Neutrophil (primary cell): ENCODE results near the gene KIF4A.

Experiments
- H3K27ac ChIP-seq: fragments of 200-600 bp; sonication (generic); 2 replicates; pipeline ENCODE4 v1.5.1; 2016; ENCODE audit warnings: mild to moderate bottlenecking, moderate library complexity
- H3K27me3 ChIP-seq: fragments of 200-600 bp; sonication (generic); 2 replicates; pipeline ENCODE4 v1.6.0; 2016; ENCODE audit warnings: mild to moderate bottlenecking
- H3K36me3 ChIP-seq: fragments of 200-600 bp; sonication (generic); 2 replicates; pipeline ENCODE4 v1.5.1; 2017
- H3K4me1 ChIP-seq, 2 experiments: fragments of 200-600 bp in 1 of 2; sonication (generic) in 1 of 2; 1 replicate in 1 of 2; 2 replicates in 1 of 2; pipeline versions ENCODE4 v1.5.1 to v1.6.1; 2013 to 2016; ENCODE audit warnings: low read depth in 1 of 2, low read length in 1 of 2, mild to moderate bottlenecking in 1 of 2, moderate library complexity in 1 of 2; ENCODE audit not compliant: control insufficient read depth in 1 of 2, insufficient read depth in 1 of 2
- H3K4me3 ChIP-seq, 2 experiments: fragments of 200-600 bp in 1 of 2; sonication (generic) in 1 of 2; 1 replicate in 1 of 2; 2 replicates in 1 of 2; pipeline ENCODE4 v1.5.1; 2013 to 2016; ENCODE audit warnings: low read depth in 1 of 2, low read length in 1 of 2, mild to moderate bottlenecking in 1 of 2, moderate library complexity in 1 of 2
- H3K9me3 ChIP-seq: fragments of 200-600 bp; sonication (generic); 2 replicates; pipeline ENCODE4 v1.5.1; 2016
- TF ChIP-seq, protein P1 (sequence below): fragments of 200-600 bp; sonication (generic); IDR thresholded peaks from 2 replicates; pipeline ENCODE4 v1.5.1; 2016; ENCODE audit warnings: antibody characterized with exemption

The KIF4A gene

GRCh38 chrX:70423936-70424675, 134.2 kb downstream of the KIF4A start:
- peaks cover 23% of the 10 kb centered on the region for H3K36me3 ChIP-seq
- H3K27me3 ChIP-seq: no peaks in the 10 kb centered on the region
- no peaks in the 10 kb centered on the region for H3K9me3 ChIP-seq
- TF ChIP-seq, protein P1, sequence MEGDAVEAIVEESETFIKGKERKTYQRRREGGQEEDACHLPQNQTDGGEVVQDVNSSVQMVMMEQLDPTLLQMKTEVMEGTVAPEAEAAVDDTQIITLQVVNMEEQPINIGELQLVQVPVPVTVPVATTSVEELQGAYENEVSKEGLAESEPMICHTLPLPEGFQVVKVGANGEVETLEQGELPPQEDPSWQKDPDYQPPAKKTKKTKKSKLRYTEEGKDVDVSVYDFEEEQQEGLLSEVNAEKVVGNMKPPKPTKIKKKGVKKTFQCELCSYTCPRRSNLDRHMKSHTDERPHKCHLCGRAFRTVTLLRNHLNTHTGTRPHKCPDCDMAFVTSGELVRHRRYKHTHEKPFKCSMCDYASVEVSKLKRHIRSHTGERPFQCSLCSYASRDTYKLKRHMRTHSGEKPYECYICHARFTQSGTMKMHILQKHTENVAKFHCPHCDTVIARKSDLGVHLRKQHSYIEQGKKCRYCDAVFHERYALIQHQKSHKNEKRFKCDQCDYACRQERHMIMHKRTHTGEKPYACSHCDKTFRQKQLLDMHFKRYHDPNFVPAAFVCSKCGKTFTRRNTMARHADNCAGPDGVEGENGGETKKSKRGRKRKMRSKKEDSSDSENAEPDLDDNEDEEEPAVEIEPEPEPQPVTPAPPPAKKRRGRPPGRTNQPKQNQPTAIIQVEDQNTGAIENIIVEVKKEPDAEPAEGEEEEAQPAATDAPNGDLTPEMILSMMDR: no peak
- H3K4me3 ChIP-seq: no peak overlapping the region
- no peak overlapping the region for H3K27ac ChIP-seq
- no peaks in the 10 kb centered on the region for H3K4me1 ChIP-seq

DNA sequence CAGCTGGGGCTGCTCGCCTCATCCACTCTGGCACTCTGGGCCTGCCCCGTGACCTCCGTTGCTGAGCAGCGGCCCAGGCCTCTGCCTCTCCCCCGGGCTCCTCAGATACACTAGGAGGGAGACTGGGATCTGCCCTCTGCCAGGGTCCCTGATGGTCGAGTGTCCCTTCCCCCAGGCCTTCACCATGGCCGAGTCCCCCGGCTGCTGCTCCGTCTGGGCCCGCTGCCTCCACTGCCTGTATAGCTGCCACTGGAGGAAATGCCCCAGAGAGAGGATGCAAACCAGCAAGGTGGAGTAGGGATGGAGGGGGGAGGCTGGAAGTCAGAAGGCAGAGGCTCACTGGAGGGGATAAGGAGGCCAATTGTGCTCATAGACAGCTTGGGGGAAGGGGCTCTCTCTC, 134.9 kb downstream of the KIF4A start:
- Histone ChIP-seq H3K9me3 (no peaks in the 10 kb centered on the region), H3K4me1 (no peaks in the 10 kb centered on the region), H3K27me3 (no peaks in the 10 kb centered on the region), H3K36me3 (peaks cover 16% of the 10 kb centered on the region), H3K27ac (no peak overlapping the region), H3K4me3 (no peak overlapping the region)
- TF ChIP-seq, protein P1: no peak

DNA sequence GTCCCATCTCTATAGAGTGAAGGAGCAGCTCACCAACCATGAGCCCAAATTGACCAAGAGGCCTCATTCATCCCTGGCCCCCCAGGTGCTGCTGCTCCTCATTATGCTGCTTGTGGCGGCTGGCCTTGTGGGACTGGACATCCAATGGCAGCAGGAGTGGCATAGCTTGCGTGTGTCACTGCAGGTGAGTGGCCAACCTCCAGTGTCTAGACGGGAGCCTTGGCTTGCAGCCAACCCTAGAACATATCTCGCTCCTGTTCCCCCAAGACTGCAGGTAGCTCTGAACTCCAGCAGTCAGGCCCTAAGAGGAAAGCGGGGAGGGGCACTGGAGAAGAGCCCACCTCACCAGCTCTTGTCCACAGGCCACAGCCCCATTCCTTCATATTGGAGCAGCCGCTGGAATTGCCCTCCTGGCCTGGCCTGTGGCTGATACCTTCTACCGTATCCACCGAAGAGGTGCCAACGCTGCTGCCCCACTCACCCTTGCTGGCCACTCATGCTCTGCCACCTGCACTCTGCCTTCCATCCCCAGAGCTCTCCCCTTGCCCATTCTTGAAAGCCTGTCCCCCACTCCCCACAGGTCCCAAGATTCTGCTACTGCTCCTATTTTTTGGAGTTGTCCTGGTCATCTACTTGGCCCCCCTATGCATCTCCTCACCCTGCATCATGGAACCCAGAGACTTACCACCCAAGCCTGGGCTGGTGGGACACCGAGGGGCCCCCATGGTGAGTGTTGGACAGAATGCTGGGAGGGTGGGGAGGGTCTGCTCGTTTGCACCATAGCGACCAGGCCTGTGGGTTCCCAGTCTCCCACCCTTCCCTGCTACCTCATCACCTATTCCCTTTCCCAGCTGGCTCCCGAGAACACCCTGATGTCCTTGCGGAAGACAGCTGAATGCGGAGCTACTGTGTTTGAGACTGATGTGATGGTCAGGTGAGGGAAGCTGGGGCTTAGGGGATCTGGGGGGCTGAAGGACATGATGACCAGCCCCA, 136.7 kb downstream of the KIF4A start:
- peaks cover under 1% of the 10 kb centered on the region for H3K36me3 ChIP-seq
- H3K4me1 ChIP-seq: no peaks in the 10 kb centered on the region
- H3K27ac ChIP-seq: no peak overlapping the region

DNA sequence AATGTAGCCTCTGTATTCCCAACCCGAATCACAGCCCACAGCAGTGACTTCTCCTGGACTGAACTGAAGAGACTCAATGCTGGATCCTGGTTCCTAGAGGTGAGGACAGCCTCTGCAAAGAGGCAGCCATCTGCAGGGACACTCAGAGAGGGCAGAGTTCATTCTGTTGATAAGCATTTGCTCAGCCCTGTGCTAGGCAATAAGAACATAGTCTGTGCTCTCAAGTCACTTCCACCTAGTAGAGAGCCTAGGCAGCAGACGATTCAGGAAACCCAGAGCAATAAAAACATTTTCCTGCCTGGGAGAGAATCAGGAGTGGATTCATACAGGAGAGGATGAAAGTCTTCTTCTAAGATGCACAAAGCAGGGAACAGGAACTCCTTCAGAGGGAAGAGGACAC, 137.5 kb downstream of the KIF4A start:
- Histone ChIP-seq H3K4me3 (no peak overlapping the region), H3K9me3 (no peaks in the 10 kb centered on the region), H3K4me1 (no peaks in the 10 kb centered on the region), H3K27me3 (no peaks in the 10 kb centered on the region), H3K36me3 (no peaks in the 10 kb centered on the region), H3K27ac (no peak overlapping the region)
- TF ChIP-seq, protein P1: no peak

More for the DNA sequence above, 136.7 kb downstream of the KIF4A start:
- no peaks in the 10 kb centered on the region for H3K27me3 ChIP-seq
- no peak overlapping the region for H3K4me3 ChIP-seq
- TF ChIP-seq, protein P1: no peak
- H3K9me3 ChIP-seq: no peaks in the 10 kb centered on the region

DNA sequence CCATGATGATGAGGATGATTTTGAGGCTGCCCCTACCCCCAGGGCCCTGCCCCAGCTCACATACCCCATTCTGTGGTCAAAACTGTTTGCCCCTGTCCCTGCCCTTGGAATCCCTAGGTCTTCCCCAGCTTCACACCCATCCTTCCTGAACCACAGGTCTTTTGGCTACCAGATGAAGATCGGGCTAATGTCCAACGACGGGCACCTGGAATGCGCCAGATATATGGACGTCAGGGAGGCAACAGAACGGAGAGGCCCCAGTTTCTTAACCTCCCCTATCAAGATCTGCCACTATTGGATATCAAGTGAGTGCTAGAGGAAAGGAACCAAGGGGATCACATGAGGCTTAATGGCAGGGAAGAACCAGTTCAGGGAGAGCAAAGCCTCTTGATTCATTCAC, 139.9 kb downstream of the KIF4A start:
- peaks cover 17% of the 10 kb centered on the region for H3K27me3 ChIP-seq
- H3K4me3 ChIP-seq: no peak overlapping the region
- no peaks in the 10 kb centered on the region for H3K9me3 ChIP-seq
- H3K36me3 ChIP-seq: no peaks in the 10 kb centered on the region
- H3K27ac ChIP-seq: no peak overlapping the region
- TF ChIP-seq, protein P1: no peak
- peaks cover 0 to 6% of the 10 kb centered on the region in 2 experiments for H3K4me1 ChIP-seq
